CD14-positive monocyte (primary cell): ENCODE measurements around the gene UQCRH. TPM values are rescaled to one million over a fixed set of nuclear protein-coding genes. Genes with fewer than 3 reads are reported as not detected.
A peak's percentile ranks its signal among the peaks of the same experiment; 100 is the strongest.

ENCODE experiments used
- DNase-seq, 3 donors: peaks; one replicate each; pipeline ENCODE4 v3.0.0-alpha.2; 2011 to 2022
- H2AFZ ChIP-seq: 2 replicates; pipeline ENCODE4 v1.6.0; 2012; ENCODE audit warnings: mild to moderate bottlenecking, low read depth, low read length, inconsistent platforms; ENCODE audit not compliant: insufficient read depth, poor library complexity, severe bottlenecking
- H3K27ac ChIP-seq, 2 donors: 1 replicate in 1 of 2; 2 replicates in 1 of 2; pipeline ENCODE4 v1.5.1; 2012 to 2013; ENCODE audit warnings: low read length in 2 of 2, control low read depth in 1 of 2, inconsistent platforms in 1 of 2, low read depth in 1 of 2, mild to moderate bottlenecking in 1 of 2
- H3K27me3 ChIP-seq, 2 donors: one replicate each; pipeline versions ENCODE4 v1.6.0 to v1.6.1; 2011 to 2013; ENCODE audit warnings: low read length in 2 of 2; ENCODE audit not compliant: control insufficient read depth in 2 of 2, insufficient read depth in 2 of 2
- H3K36me3 ChIP-seq, 2 donors: replicated peaks in 1 of 2; 1 replicate in 1 of 2; 2 replicates in 1 of 2; pipeline versions ENCODE4 v1.5.1 to v1.6.1; 2012 to 2013; ENCODE audit warnings: low read length in 2 of 2, control low read depth in 1 of 2, inconsistent platforms in 1 of 2, mild to moderate bottlenecking in 1 of 2; ENCODE audit not compliant: insufficient read depth in 2 of 2, control insufficient read depth in 1 of 2
- H3K4me1 ChIP-seq, 2 donors: 1 replicate in 1 of 2; 2 replicates in 1 of 2; pipeline versions ENCODE4 v1.5.1 to v1.6.1; 2012 to 2013; ENCODE audit warnings: low read length in 2 of 2, control low read depth in 1 of 2, inconsistent platforms in 1 of 2, mild to moderate bottlenecking in 1 of 2, moderate library complexity in 1 of 2; ENCODE audit not compliant: insufficient read depth in 2 of 2, control insufficient read depth in 1 of 2
- H3K4me2 ChIP-seq: replicated peaks from 2 replicates; pipeline ENCODE3; 2012; ENCODE audit warnings: low read length, moderate library complexity, mild to moderate bottlenecking; ENCODE audit not compliant: poor library complexity, severe bottlenecking; ENCODE audit errors: extremely low read depth
- H3K4me3 ChIP-seq, 3 experiments: fragments of 200-600 bp in 1 of 3; sonication (generic) in 1 of 3; replicated peaks in 1 of 3; 1 replicate in 2 of 3; 2 replicates in 1 of 3; pipeline ENCODE4 v1.5.1; 2011 to 2013; ENCODE audit warnings: low read length in 3 of 3, mild to moderate bottlenecking in 3 of 3, control low read depth in 2 of 3, low read depth in 2 of 3, inconsistent platforms in 1 of 3, moderate library complexity in 1 of 3
- H3K79me2 ChIP-seq: 2 replicates; pipeline ENCODE4 v1.6.0; 2012; ENCODE audit warnings: mild to moderate bottlenecking, control low read depth, inconsistent platforms, low read length, moderate library complexity; ENCODE audit not compliant: insufficient read depth
- H3K9ac ChIP-seq: 2 replicates; pipeline ENCODE4 v1.6.0; 2017; ENCODE audit warnings: low read length, mild to moderate bottlenecking; ENCODE audit not compliant: insufficient read depth, poor library complexity, severe bottlenecking
- H3K9me3 ChIP-seq, 2 donors: replicated peaks in 1 of 2; 1 replicate in 1 of 2; 2 replicates in 1 of 2; pipeline versions ENCODE4 v1.5.1 to v1.6.1; 2012 to 2013; ENCODE audit warnings: low read length in 2 of 2, control low read depth in 1 of 2; ENCODE audit not compliant: control insufficient read depth in 1 of 2, insufficient read depth in 1 of 2
- H4K20me1 ChIP-seq: 2 replicates; pipeline ENCODE4 v1.6.0; 2012; ENCODE audit warnings: mild to moderate bottlenecking, low read length, control low read depth, moderate library complexity; ENCODE audit not compliant: insufficient read depth
- H3K27ac Mint-ChIP-seq, 7 donors: one replicate each; pipeline ENCODE4 v1.8.0; 2020; ENCODE audit warnings: mild to moderate bottlenecking in 7 of 7, mixed read lengths in 7 of 7, moderate library complexity in 6 of 7, inconsistent platforms in 2 of 7
- H3K27me3 Mint-ChIP-seq, 3 donors: one replicate each; pipeline ENCODE4 v1.8.0; 2021 to 2022; ENCODE audit warnings: low read depth in 3 of 3, mild to moderate bottlenecking in 3 of 3, mixed read lengths in 3 of 3, moderate library complexity in 3 of 3, inconsistent platforms in 1 of 3
- H3K36me3 Mint-ChIP-seq, 2 donors: one replicate each; pipeline ENCODE4 v1.8.0; 2020; ENCODE audit warnings: mixed read lengths in 2 of 2, inconsistent platforms in 1 of 2, mild to moderate bottlenecking in 1 of 2
- H3K4me1 Mint-ChIP-seq: one replicate; pipeline ENCODE4 v1.8.0; 2020; ENCODE audit warnings: mild to moderate bottlenecking, mixed read lengths
- H3K4me3 Mint-ChIP-seq, 2 donors: one replicate each; pipeline ENCODE4 v1.8.0; 2020; ENCODE audit warnings: mild to moderate bottlenecking in 2 of 2, mixed read lengths in 2 of 2, moderate library complexity in 1 of 2
- H3K9me3 Mint-ChIP-seq, 7 donors: one replicate each; pipeline ENCODE4 v1.8.0; 2020 to 2022; ENCODE audit warnings: mixed read lengths in 7 of 7, mild to moderate bottlenecking in 6 of 7, moderate library complexity in 6 of 7, inconsistent platforms in 2 of 7
- WGBS: methylation state at CpG from one replicate; pipeline ENCODE4 v1.1.5; 2013; ENCODE audit warnings: missing lambda C conversion rate; ENCODE audit not compliant: insufficient coverage; 5-methylcytosine and 5-hydroxymethylcytosine counted together
- intact Hi-C, 2 donors: fragments of 100-400 bp; cut with micrococcal nuclease; formaldehyde crosslinking; loops; one replicate each; pipeline versions ENCODE4 v1.15.0 to v1.15.1; 2023
- polyA plus RNA-seq, 3 donors: library from polyadenylated mRNA; depleted of rRNA in 1 of 3; unstranded in 2 of 3; stranded (reverse) in 1 of 3; fragments of 300-500 nt in 2 of 3; fragments of >200 nt in 1 of 3; fragmentation: Illumina TruSeq in 2 of 3; gene quantifications; 1 replicate in 2 of 3; 2 replicates in 1 of 3; pipeline ENCODE4 v1.2.3, GENCODE V29; 2012 to 2021
- TF ChIP-seq, protein P1 (sequence below): fragments of 200-600 bp; IDR thresholded peaks from one replicate; pipeline ENCODE4 v1.8.0; 2022; ENCODE audit warnings: antibody characterized with exemption, mild to moderate bottlenecking

Gene UQCRH
- polyA plus RNA-seq, 3 donors: 261 to 341 (median 266) TPM

DNA sequence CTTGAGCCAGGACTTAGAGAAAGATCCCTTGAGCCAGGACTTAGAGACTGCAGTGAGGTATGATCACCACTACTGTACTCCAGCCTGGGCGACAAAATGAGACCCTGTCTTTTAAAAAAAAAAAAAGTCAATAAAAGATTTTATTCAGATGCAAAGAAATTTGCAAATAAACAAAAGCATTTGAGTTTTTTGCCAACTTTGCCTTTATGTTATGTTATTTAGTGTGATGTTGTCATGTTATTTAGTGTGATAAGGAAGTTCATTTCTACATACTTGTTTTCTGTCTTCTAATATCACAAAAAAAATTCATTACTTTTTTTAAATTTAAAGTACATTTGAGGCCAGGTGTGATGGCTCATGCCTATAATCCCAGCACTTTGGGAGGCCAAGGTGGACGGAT is 47.0 kb upstream of the UQCRH start:
- Mint-ChIP-seq H3K9me3 (no peaks in the 10 kb centered on the region), H3K36me3 (peaks cover 49 to 78% of the 10 kb centered on the region in 2 donors), H3K4me1 (peaks cover 2% of the 10 kb centered on the region), H3K27ac (peak overlapping the region in 1 of 7 donors; percentile 40), H3K4me3 (no peak overlapping the region), H3K27me3 (no peaks in the 10 kb centered on the region)
- no peak overlapping the region for H3K4me3 ChIP-seq
- no peaks in the 10 kb centered on the region for H4K20me1 ChIP-seq
- H3K79me2 ChIP-seq: peaks cover 11% of the 10 kb centered on the region
- H3K9me3 ChIP-seq: no peaks in the 10 kb centered on the region
- no peak overlapping the region for H3K27ac ChIP-seq
- H2AFZ ChIP-seq: no peak overlapping the region
- no peak overlapping the region for H3K9ac ChIP-seq
- no peak overlapping the region for H3K4me2 ChIP-seq
- TF ChIP-seq, protein P1, sequence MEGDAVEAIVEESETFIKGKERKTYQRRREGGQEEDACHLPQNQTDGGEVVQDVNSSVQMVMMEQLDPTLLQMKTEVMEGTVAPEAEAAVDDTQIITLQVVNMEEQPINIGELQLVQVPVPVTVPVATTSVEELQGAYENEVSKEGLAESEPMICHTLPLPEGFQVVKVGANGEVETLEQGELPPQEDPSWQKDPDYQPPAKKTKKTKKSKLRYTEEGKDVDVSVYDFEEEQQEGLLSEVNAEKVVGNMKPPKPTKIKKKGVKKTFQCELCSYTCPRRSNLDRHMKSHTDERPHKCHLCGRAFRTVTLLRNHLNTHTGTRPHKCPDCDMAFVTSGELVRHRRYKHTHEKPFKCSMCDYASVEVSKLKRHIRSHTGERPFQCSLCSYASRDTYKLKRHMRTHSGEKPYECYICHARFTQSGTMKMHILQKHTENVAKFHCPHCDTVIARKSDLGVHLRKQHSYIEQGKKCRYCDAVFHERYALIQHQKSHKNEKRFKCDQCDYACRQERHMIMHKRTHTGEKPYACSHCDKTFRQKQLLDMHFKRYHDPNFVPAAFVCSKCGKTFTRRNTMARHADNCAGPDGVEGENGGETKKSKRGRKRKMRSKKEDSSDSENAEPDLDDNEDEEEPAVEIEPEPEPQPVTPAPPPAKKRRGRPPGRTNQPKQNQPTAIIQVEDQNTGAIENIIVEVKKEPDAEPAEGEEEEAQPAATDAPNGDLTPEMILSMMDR: no peak
- no peaks in the 10 kb centered on the region for H3K27me3 ChIP-seq
- H3K36me3 ChIP-seq: peaks cover 23 to 56% of the 10 kb centered on the region in 2 donors
- H3K4me1 ChIP-seq: no peaks in the 10 kb centered on the region
- no peak for DNase-seq
- no CpG with 5 or more reads among the region's 2 CpGs for WGBS
- intact Hi-C loops: no loop called here

DNA sequence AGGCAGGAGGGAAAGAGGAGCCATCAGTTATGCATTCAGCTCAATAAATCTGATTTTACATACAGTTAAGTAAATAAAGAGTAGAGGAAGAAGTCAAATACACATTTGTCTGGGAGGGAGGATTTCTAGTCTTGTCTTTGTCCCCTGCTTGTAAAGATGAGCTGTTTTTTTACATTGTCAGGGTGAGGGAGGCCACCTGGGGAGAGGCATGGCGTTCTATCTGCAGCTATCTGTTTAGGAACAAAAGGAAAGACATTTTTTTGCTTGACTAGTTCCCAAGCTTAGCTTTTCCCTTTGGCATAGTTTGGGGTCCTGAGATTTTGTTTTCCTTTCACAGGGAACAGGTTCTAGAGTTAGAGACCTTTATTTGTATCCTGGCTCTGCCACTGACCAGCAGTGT is 41.0 kb upstream of the UQCRH start:
- Histone ChIP-seq H3K27me3 (no peaks in the 10 kb centered on the region), H3K4me1 (peaks cover 24 to 25% of the 10 kb centered on the region in 2 donors), H3K9ac (no peak overlapping the region), H2AFZ (no peak overlapping the region), H3K27ac (peak overlapping the region in 1 of 2 donors; percentile 79), H3K4me2 (no peak overlapping the region), H3K79me2 (no peaks in the 10 kb centered on the region), H3K9me3 (no peaks in the 10 kb centered on the region), H3K36me3 (peaks cover 21 to 53% of the 10 kb centered on the region in 2 donors), H3K4me3 (no peak overlapping the region), H4K20me1 (no peaks in the 10 kb centered on the region)
- intact Hi-C loops: no loop called here
- peaks cover 2 to 11% (median 6%) of the 10 kb centered on the region in 7 donors for H3K9me3 Mint-ChIP-seq
- peak overlapping the region in 2 of 7 donors; percentile 3 to 26 for H3K27ac Mint-ChIP-seq
- peaks cover 35% of the 10 kb centered on the region for H3K4me1 Mint-ChIP-seq
- 100% methylated on average over 1 of the region's 1 CpG for WGBS
- no peak for DNase-seq
- TF ChIP-seq, protein P1: no peak
- H3K36me3 Mint-ChIP-seq: peaks cover 44 to 69% of the 10 kb centered on the region in 2 donors
- H3K4me3 Mint-ChIP-seq: no peak overlapping the region
- no peaks in the 10 kb centered on the region for H3K27me3 Mint-ChIP-seq
